ENCODE results near the gene VPS13D.

DNA sequence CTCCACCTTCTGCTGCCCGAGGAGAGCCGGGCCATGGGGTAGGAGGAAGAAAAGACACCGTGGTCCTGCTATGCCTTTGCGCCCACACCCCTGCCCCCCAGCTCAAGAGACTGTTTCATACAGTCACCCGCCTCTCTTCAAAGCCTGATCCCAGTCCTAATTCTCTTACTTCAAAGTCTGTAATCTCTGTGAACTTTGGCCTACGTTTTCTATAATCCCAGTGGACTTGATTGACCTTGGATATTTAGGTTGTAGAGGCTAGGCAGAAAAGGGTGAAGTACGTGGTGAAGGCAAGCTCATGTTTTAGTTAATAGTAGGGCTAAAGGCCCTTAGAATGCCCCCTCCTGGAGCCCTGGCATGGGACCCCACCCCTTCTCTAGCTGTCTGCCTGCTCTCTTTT is 28.4 kb downstream of the VPS13D start:
- TF ChIP-seq, protein P1, sequence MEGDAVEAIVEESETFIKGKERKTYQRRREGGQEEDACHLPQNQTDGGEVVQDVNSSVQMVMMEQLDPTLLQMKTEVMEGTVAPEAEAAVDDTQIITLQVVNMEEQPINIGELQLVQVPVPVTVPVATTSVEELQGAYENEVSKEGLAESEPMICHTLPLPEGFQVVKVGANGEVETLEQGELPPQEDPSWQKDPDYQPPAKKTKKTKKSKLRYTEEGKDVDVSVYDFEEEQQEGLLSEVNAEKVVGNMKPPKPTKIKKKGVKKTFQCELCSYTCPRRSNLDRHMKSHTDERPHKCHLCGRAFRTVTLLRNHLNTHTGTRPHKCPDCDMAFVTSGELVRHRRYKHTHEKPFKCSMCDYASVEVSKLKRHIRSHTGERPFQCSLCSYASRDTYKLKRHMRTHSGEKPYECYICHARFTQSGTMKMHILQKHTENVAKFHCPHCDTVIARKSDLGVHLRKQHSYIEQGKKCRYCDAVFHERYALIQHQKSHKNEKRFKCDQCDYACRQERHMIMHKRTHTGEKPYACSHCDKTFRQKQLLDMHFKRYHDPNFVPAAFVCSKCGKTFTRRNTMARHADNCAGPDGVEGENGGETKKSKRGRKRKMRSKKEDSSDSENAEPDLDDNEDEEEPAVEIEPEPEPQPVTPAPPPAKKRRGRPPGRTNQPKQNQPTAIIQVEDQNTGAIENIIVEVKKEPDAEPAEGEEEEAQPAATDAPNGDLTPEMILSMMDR (IDR thresholded peaks at IDR 0.05), result no peak
- no peak for TF ChIP-seq POLR2A (IDR thresholded peaks at IDR 0.05)

Measured in body of pancreas (tissue), 4 donors.